NCI-H226 (cell line): ENCODE measurements around the gene NFIA.

Experiments
- DNase-seq: peaks from one replicate; pipeline ENCODE4 v3.0.0-alpha.2; 2015

The NFIA gene

GRCh38 chr1:61344696-61345095, 262.3 kb downstream of the NFIA start:
- no peak for DNase-seq

- DNase-seq = no peak
Measured at GRCh38 chr1:61348025-61348665, 265.8 kb downstream of the NFIA start.

- DNase-seq = no peak
Measured at GRCh38 chr1:61352845-61353435, 270.6 kb downstream of the NFIA start.

- DNase-seq = no peak
Measured at GRCh38 chr1:61353797-61354406, 271.5 kb downstream of the NFIA start.

GRCh38 chr1:61356016-61356415, 273.7 kb downstream of the NFIA start:
- no peak for DNase-seq

- no peak for DNase-seq
Measured at GRCh38 chr1:61356995-61357394, 274.6 kb downstream of the NFIA start.

- DNase-seq = no peak
Measured at GRCh38 chr1:61357539-61357938, 275.2 kb downstream of the NFIA start.

- no peak for DNase-seq
Measured at GRCh38 chr1:61358770-61359455, 276.6 kb downstream of the NFIA start.

GRCh38 chr1:61361931-61362330, 279.6 kb downstream of the NFIA start:
- DNase-seq = no peak

- no peak for DNase-seq
Measured at GRCh38 chr1:61362351-61362750, 280.0 kb downstream of the NFIA start.

GRCh38 chr1:61368366-61368765, 286.0 kb downstream of the NFIA start:
- no peak for DNase-seq

- no peak for DNase-seq
Measured at GRCh38 chr1:61368876-61369275, 286.5 kb downstream of the NFIA start.

- no peak for DNase-seq
Measured at GRCh38 chr1:61370177-61370912, 288.0 kb downstream of the NFIA start.

- no peak for DNase-seq
Measured at GRCh38 chr1:61370913-61371279, 288.5 kb downstream of the NFIA start.

GRCh38 chr1:61372944-61373343, 290.6 kb downstream of the NFIA start:
- DNase-seq = no peak

- no peak for DNase-seq
Measured at GRCh38 chr1:61374156-61374555, 291.8 kb downstream of the NFIA start.

GRCh38 chr1:61375082-61375880, 292.9 kb downstream of the NFIA start:
- DNase-seq = no peak

GRCh38 chr1:61376151-61376550, 293.8 kb downstream of the NFIA start:
- DNase-seq = no peak

- DNase-seq = no peak
Measured at GRCh38 chr1:61377242-61377958, 295.0 kb downstream of the NFIA start.

- no peak for DNase-seq
Measured at GRCh38 chr1:61378494-61379180, 296.3 kb downstream of the NFIA start.

- no peak for DNase-seq
Measured at GRCh38 chr1:61379693-61380092, 297.3 kb downstream of the NFIA start.
